GM21737 (cell line): ENCODE data around the gene FAM163B.

Experiments
- ATAC-seq: cut with Tn5 transposase; IDR thresholded peaks from one replicate; pipeline ENCODE4 v1.9.1; 2021; ENCODE audit warnings: mild to moderate bottlenecking, moderate library complexity; ENCODE audit not compliant: unreplicated experiment

Gene FAM163B

GRCh38 chr9:133601746-133602145 is 7.4 kb downstream of the FAM163B start:
- no peak for ATAC-seq

GRCh38 chr9:133600739-133601138 is 8.4 kb downstream of the FAM163B start:
- no peak for ATAC-seq

- no peak for ATAC-seq
These were observed 9.6 kb downstream of the FAM163B start for GRCh38 chr9:133599470-133600173.

GRCh38 chr9:133598978-133599377 is 10.2 kb downstream of the FAM163B start:
- no peak for ATAC-seq

GRCh38 chr9:133597316-133597957 is 11.8 kb downstream of the FAM163B start:
- no peak for ATAC-seq

GRCh38 chr9:133595910-133596309 is 13.3 kb downstream of the FAM163B start:
- ATAC-seq = no peak

- no peak for ATAC-seq
These were observed 14.9 kb downstream of the FAM163B start for GRCh38 chr9:133594310-133594709.

GRCh38 chr9:133593587-133594253 is 15.5 kb downstream of the FAM163B start:
- ATAC-seq = no peak

- ATAC-seq = no peak
These were observed 16.3 kb downstream of the FAM163B start for GRCh38 chr9:133592731-133593409.

GRCh38 chr9:133591985-133592384 is 17.2 kb downstream of the FAM163B start:
- no peak for ATAC-seq

- no peak for ATAC-seq
These were observed 17.9 kb downstream of the FAM163B start for GRCh38 chr9:133591116-133591910.

- ATAC-seq = no peak
These were observed 18.8 kb downstream of the FAM163B start for GRCh38 chr9:133590231-133590855.

- ATAC-seq = no peak
These were observed 19.5 kb downstream of the FAM163B start for GRCh38 chr9:133589454-133590227.

GRCh38 chr9:133587466-133587865 is 21.7 kb downstream of the FAM163B start:
- ATAC-seq = no peak

- ATAC-seq = no peak
These were observed 22.1 kb downstream of the FAM163B start for GRCh38 chr9:133587051-133587450.

- ATAC-seq = no peak
These were observed 23.5 kb downstream of the FAM163B start for GRCh38 chr9:133585481-133586351.

- ATAC-seq = no peak
These were observed 24.4 kb downstream of the FAM163B start for GRCh38 chr9:133584559-133585476.
